Measurements from ENCODE around the gene CD84. TPM values are rescaled to one million over a fixed set of nuclear protein-coding genes. Genes with fewer than 3 reads are reported as not detected.

CD84 gene
- total and polyA plus RNA-seq, 11 donors = 0.49 to 36.2 (median 1.4) TPM

DNA sequence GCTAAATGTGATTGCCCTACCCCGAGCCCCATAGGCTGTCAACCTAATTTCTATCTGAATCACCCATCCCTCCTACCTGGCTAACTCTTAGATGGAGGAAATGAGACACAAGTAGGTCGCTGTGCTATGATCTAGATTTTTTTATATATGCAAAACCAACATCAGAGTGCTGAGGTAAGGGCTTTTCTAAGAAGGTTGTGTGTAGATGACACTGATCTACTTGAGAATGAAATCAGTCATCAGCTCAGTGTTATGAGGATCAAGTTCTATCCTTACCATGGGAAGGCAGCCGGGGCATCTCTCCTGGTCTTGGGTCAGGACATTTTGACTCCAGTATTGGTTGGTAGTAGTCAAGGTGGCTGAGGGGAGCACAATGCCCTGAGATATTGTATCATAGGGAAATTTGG, 43.9 kb upstream of the CD84 start:
- intact Hi-C loops (cut with DNase I) = no loop called here
- WGBS, 4 donors = 87 to 95% (median 91%) methylated on average over 3 of the region's 3 CpGs

GRCh38 chr1:160622501-160623226, 43.4 kb upstream of the CD84 start:
- no peak overlapping the region for H3K27ac ChIP-seq
- peaks cover 0 to 5% (median 0%) of the 10 kb centered on the region in 9 donors for H3K27me3 ChIP-seq
- WGBS, 4 donors = 83 to 90% (median 90%) methylated on average over 5 of the region's 5 CpGs
- no peak overlapping the region for H3K4me3 ChIP-seq
- intact Hi-C loops (cut with DNase I) = no loop called here
- TF ChIP-seq POLR2A (IDR thresholded peaks at IDR 0.05) (no peak), CTCF (IDR thresholded peaks at IDR 0.05) (no peak)
- DNase-seq (no peak), ATAC-seq (no peak)
- H3K36me3 ChIP-seq = no peaks in the 10 kb centered on the region
- H3K4me1 ChIP-seq = peaks cover 0 to 49% (median 0%) of the 10 kb centered on the region in 12 donors
- H3K9me3 ChIP-seq = peaks cover 0 to 5% (median 0%) of the 10 kb centered on the region in 12 donors

More for the DNA sequence above, 43.9 kb upstream of the CD84 start:
- Histone ChIP-seq H3K4me1 (peaks cover 0 to 54% (median 0%) of the 10 kb centered on the region in 12 donors), H3K27ac (peak overlapping the region in 1 of 12 donors; percentile 38), H3K36me3 (no peaks in the 10 kb centered on the region), H3K4me3 (no peak overlapping the region), H3K27me3 (peaks cover 0 to 5% (median 0%) of the 10 kb centered on the region in 9 donors), H3K9me3 (peaks cover 0 to 5% (median 0%) of the 10 kb centered on the region in 12 donors)
- ATAC-seq (no peak), DNase-seq (no peak)
- TF ChIP-seq CTCF (IDR thresholded peaks at IDR 0.05) (no peak), POLR2A (IDR thresholded peaks at IDR 0.05) (no peak)

- TF ChIP-seq POLR2A (IDR thresholded peaks at IDR 0.05) (no peak), CTCF (IDR thresholded peaks at IDR 0.05) (no peak)
- Histone ChIP-seq H3K27me3 (peaks cover 0 to 5% (median 0%) of the 10 kb centered on the region in 9 donors), H3K36me3 (no peaks in the 10 kb centered on the region), H3K4me1 (peaks cover 0 to 44% (median 0%) of the 10 kb centered on the region in 12 donors), H3K9me3 (peaks cover 0 to 5% (median 0%) of the 10 kb centered on the region in 12 donors), H3K4me3 (no peak overlapping the region), H3K27ac (no peak overlapping the region)
- ATAC-seq = no peak
- no peak for DNase-seq
- 77 to 82% (median 79%) methylated on average over 8 of the region's 8 CpGs for WGBS, 4 donors
- intact Hi-C loops (cut with DNase I) = no loop called here
Measured at GRCh38 chr1:160621633-160622413, 42.5 kb upstream of the CD84 start.

Data from heart left ventricle (tissue), 16 donors.